ENCODE data around the gene LHB.

LHB gene

DNA sequence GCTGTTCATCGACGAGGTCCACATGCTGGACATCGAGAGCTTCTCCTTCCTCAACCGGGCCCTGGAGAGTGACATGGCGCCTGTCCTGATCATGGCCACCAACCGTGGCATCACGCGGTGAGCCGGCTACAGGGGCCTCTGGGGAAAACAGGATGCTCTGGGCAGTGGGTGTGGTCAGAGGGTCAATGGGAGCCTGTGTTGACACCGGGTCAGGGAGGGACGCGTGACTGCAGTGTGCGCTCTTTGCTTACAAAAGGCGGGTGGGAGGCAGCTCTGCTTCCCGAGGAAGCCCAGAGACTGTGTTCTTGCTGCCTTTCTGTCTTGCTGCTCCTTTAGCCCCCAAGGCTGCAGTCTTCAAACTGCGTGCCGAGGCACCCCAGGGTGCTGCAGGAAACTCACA lies 5.7 kb downstream of the LHB start:
- H3K4me2 ChIP-seq (ENCODE audit: low read length) = no peak overlapping the region
- H3K9ac ChIP-seq (ENCODE audit: low read length) = no peak overlapping the region
- no peaks in the 10 kb centered on the region for H3K9me3 ChIP-seq (ENCODE audit: low read length)
- H3K79me2 ChIP-seq (ENCODE audit: insufficient read depth, low read length) = no peaks in the 10 kb centered on the region
- H3K4me3 ChIP-seq (ENCODE audit: low read depth, low read length, poor library complexity, severe bottlenecking) = no peak overlapping the region
- TF ChIP-seq, protein P1, sequence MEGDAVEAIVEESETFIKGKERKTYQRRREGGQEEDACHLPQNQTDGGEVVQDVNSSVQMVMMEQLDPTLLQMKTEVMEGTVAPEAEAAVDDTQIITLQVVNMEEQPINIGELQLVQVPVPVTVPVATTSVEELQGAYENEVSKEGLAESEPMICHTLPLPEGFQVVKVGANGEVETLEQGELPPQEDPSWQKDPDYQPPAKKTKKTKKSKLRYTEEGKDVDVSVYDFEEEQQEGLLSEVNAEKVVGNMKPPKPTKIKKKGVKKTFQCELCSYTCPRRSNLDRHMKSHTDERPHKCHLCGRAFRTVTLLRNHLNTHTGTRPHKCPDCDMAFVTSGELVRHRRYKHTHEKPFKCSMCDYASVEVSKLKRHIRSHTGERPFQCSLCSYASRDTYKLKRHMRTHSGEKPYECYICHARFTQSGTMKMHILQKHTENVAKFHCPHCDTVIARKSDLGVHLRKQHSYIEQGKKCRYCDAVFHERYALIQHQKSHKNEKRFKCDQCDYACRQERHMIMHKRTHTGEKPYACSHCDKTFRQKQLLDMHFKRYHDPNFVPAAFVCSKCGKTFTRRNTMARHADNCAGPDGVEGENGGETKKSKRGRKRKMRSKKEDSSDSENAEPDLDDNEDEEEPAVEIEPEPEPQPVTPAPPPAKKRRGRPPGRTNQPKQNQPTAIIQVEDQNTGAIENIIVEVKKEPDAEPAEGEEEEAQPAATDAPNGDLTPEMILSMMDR (IDR thresholded peaks at IDR 0.05; ENCODE audit: low read length) = no peak
- H3K27ac ChIP-seq (ENCODE audit: low read depth, low read length, poor library complexity, severe bottlenecking) = no peak overlapping the region
- no peaks in the 10 kb centered on the region for H3F3A ChIP-seq (ENCODE audit: insufficient read depth, low read length)
- H3K9me2 ChIP-seq (ENCODE audit: low read depth, low read length) = no peaks in the 10 kb centered on the region
- H4K20me1 ChIP-seq (ENCODE audit: insufficient read depth, low read length) = no peaks in the 10 kb centered on the region
- H3K27me3 ChIP-seq (ENCODE audit: insufficient read depth, low read length) = no peaks in the 10 kb centered on the region
- H2AFZ ChIP-seq (ENCODE audit: low read length) = no peak overlapping the region
- no peaks in the 10 kb centered on the region for H3K4me1 ChIP-seq (ENCODE audit: insufficient read depth, low read length, severe bottlenecking)
- peaks cover 84% of the 10 kb centered on the region for H3K36me3 ChIP-seq (ENCODE audit: insufficient read depth, low read length)

DNA sequence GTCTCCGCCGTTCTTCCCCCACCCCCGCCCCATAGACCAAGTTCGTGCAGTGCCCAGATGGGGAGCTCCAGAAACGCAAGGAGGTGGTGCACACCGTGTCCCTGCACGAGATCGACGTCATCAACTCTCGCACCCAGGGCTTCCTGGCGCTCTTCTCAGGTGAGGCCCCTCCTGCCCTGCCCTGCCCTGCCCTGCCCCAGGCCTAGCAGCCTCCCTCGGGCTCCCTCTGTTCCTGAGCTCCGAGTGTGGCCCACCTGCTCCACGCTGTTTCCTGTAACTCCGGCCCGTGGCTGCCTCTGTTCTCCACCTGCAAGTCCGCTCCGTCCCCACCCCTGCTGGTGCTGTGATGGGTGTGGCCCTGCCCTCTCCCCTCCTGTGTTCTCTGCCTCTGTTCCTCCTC lies 6.4 kb downstream of the LHB start:
- Histone ChIP-seq H3K9ac (ENCODE audit: low read length) (no peak overlapping the region), H3K27ac (ENCODE audit: low read depth, low read length, poor library complexity, severe bottlenecking) (no peak overlapping the region), H4K20me1 (ENCODE audit: insufficient read depth, low read length) (no peaks in the 10 kb centered on the region), H3K9me2 (ENCODE audit: low read depth, low read length) (no peaks in the 10 kb centered on the region), H3K4me3 (ENCODE audit: low read depth, low read length, poor library complexity, severe bottlenecking) (no peak overlapping the region), H3K4me2 (ENCODE audit: low read length) (no peak overlapping the region), H3K36me3 (ENCODE audit: insufficient read depth, low read length) (peaks cover 84% of the 10 kb centered on the region), H2AFZ (ENCODE audit: low read length) (no peak overlapping the region), H3F3A (ENCODE audit: insufficient read depth, low read length) (no peaks in the 10 kb centered on the region), H3K4me1 (ENCODE audit: insufficient read depth, low read length, severe bottlenecking) (no peaks in the 10 kb centered on the region), H3K27me3 (ENCODE audit: insufficient read depth, low read length) (no peaks in the 10 kb centered on the region), H3K9me3 (ENCODE audit: low read length) (no peaks in the 10 kb centered on the region), H3K79me2 (ENCODE audit: insufficient read depth, low read length) (no peaks in the 10 kb centered on the region)
- no peak for TF ChIP-seq EZH2 (IDR thresholded peaks at IDR 0.05; ENCODE audit: borderline replicate concordance, low read length)
- TF ChIP-seq, protein P1 (IDR thresholded peaks at IDR 0.05; ENCODE audit: low read length) = no peak

DNA sequence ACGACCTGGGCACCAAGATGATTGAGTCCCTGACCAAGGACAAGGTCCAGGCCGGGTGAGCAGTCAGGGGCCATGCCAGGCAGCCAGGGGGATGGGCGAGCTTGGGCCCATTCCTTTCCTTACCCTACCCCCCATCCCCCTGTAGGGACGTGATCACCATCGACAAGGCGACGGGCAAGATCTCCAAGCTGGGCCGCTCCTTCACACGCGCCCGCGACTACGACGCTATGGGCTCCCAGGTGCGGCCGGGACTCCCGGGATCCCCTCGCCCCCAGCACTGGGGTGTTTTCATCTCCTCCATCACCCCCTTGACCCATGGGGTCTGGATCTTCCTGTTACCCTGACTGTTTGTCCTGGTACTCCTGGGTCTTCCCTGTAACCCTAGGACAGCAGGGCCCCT lies 7.1 kb downstream of the LHB start:
- Histone ChIP-seq H2AFZ (ENCODE audit: low read length) (no peak overlapping the region), H3K9me3 (ENCODE audit: low read length) (no peaks in the 10 kb centered on the region), H3K27me3 (ENCODE audit: insufficient read depth, low read length) (no peaks in the 10 kb centered on the region), H3K4me1 (ENCODE audit: insufficient read depth, low read length, severe bottlenecking) (no peaks in the 10 kb centered on the region), H3F3A (ENCODE audit: insufficient read depth, low read length) (no peaks in the 10 kb centered on the region), H3K9ac (ENCODE audit: low read length) (no peak overlapping the region), H3K79me2 (ENCODE audit: insufficient read depth, low read length) (no peaks in the 10 kb centered on the region), H4K20me1 (ENCODE audit: insufficient read depth, low read length) (no peaks in the 10 kb centered on the region), H3K4me2 (ENCODE audit: low read length) (no peak overlapping the region), H3K36me3 (ENCODE audit: insufficient read depth, low read length) (peaks cover 84% of the 10 kb centered on the region), H3K4me3 (ENCODE audit: low read depth, low read length, poor library complexity, severe bottlenecking) (no peak overlapping the region), H3K27ac (ENCODE audit: low read depth, low read length, poor library complexity, severe bottlenecking) (no peak overlapping the region), H3K9me2 (ENCODE audit: low read depth, low read length) (no peaks in the 10 kb centered on the region)
- TF ChIP-seq, protein P1 (IDR thresholded peaks at IDR 0.05; ENCODE audit: low read length) = no peak
- TF ChIP-seq EZH2 (IDR thresholded peaks at IDR 0.05; ENCODE audit: borderline replicate concordance, low read length) = no peak
